Prostate gland (tissue), 2 donors: ENCODE results near the gene DRC7. TPM values are rescaled to one million over a fixed set of nuclear protein-coding genes. Genes with fewer than 3 reads are reported as not detected.

Experiments
- DNase-seq: peaks from one replicate; pipeline ENCODE4 v3.0.0-alpha.2; 2019; ENCODE audit warnings: low spot score
- H3K27ac ChIP-seq, 2 donors: fragments of 200-600 bp; sonication (generic); 2 replicates each; pipeline ENCODE4 v1.5.1; 2017 to 2019
- H3K27me3 ChIP-seq: fragments of 200-600 bp; sonication (generic); replicated peaks from 2 replicates; pipeline ENCODE4 v1.5.1; 2019; ENCODE audit not compliant: insufficient read depth
- H3K36me3 ChIP-seq, 2 donors: fragments of 200-600 bp; sonication (generic); 1 replicate in 1 of 2; 2 replicates in 1 of 2; pipeline versions ENCODE4 v1.5.1 to v1.8.1; 2017 to 2019
- H3K4me1 ChIP-seq: fragments of 200-600 bp; sonication (generic); replicated peaks from 2 replicates; pipeline ENCODE4 v1.5.1; 2019
- H3K4me3 ChIP-seq, 2 donors: fragments of 200-600 bp; sonication (generic); 2 replicates each; pipeline ENCODE4 v1.5.1; 2017 to 2019
- H3K9me3 ChIP-seq: fragments of 200-600 bp; sonication (generic); 2 replicates; pipeline ENCODE4 v1.5.1; 2017
- CTCF ChIP-seq, 4 experiments: fragments of 200-600 bp in 2 of 4; fragments of 450-650 bp in 2 of 4; sonication (generic) in 2 of 4; IDR thresholded peaks; 1 replicate in 3 of 4; 2 replicates in 1 of 4; pipeline ENCODE4 v1.5.1; 2016 to 2019; ENCODE audit warnings: antibody characterized with exemption in 4 of 4, mild to moderate bottlenecking in 2 of 4, moderate library complexity in 2 of 4
- POLR2A ChIP-seq: fragments of 450-650 bp; IDR thresholded peaks from one replicate; pipeline ENCODE4 v1.6.1; 2016; ENCODE audit warnings: antibody characterized with exemption, mild to moderate bottlenecking
- POLR2AphosphoS5 ChIP-seq: sonication (generic); formaldehyde crosslinking; IDR thresholded peaks from one replicate; pipeline ENCODE4 v1.6.1; 2017; ENCODE audit warnings: antibody characterized with exemption
- WGBS: methylation state at CpG from one replicate; pipeline ENCODE4 v1.1.5; 2018; 5-methylcytosine and 5-hydroxymethylcytosine counted together
- intact Hi-C: fragments of 100-400 bp; cut with DNase I; formaldehyde crosslinking; loops from one replicate; pipeline ENCODE4 v1.14.2; 2022
- total RNA-seq, 2 donors: library from RNA; depleted of rRNA; stranded (reverse); fragments of >200 nt; gene quantifications; one replicate each; pipeline ENCODE4 v1.1.0, GENCODE V29; 2016

The DRC7 gene
- total RNA-seq, 2 donors from 2014 or later: 5.5 TPM; not detected in 1

GRCh38 chr16:57730771-57731730 is 36.4 kb downstream of the DRC7 start:
- intact Hi-C loops: no loop called here
- 65% methylated on average over 13 of the region's 13 CpGs for WGBS
- H3K9me3 ChIP-seq: no peaks in the 10 kb centered on the region
- no peak for DNase-seq
- H3K27me3 ChIP-seq: no peaks in the 10 kb centered on the region
- H3K36me3 ChIP-seq: no peaks in the 10 kb centered on the region
- no peak overlapping the region for H3K27ac ChIP-seq
- no peaks in the 10 kb centered on the region for H3K4me1 ChIP-seq
- no peak for TF ChIP-seq POLR2AphosphoS5
- no peak for TF ChIP-seq POLR2A
- no peak for TF ChIP-seq CTCF (IDR thresholded peaks at IDR 0.05)
- H3K4me3 ChIP-seq: no peak overlapping the region

- 58% methylated on average over 2 of the region's 2 CpGs for WGBS
- intact Hi-C loops: no loop called here
- TF ChIP-seq POLR2AphosphoS5 (no peak), POLR2A (no peak), CTCF (IDR thresholded peaks at IDR 0.05) (no peak)
- Histone ChIP-seq H3K27me3 (no peaks in the 10 kb centered on the region), H3K9me3 (no peaks in the 10 kb centered on the region), H3K27ac (no peak overlapping the region), H3K36me3 (no peaks in the 10 kb centered on the region), H3K4me1 (peaks cover 2% of the 10 kb centered on the region), H3K4me3 (no peak overlapping the region)
- DNase-seq: no peak
These were observed 37.4 kb downstream of the DRC7 start for GRCh38 chr16:57732037-57732436.

- no peaks in the 10 kb centered on the region for H3K36me3 ChIP-seq
- DNase-seq: no peak
- no peak overlapping the region for H3K4me3 ChIP-seq
- H3K27me3 ChIP-seq: no peaks in the 10 kb centered on the region
- H3K9me3 ChIP-seq: no peaks in the 10 kb centered on the region
- TF ChIP-seq CTCF (IDR thresholded peaks at IDR 0.05) (no peak), POLR2AphosphoS5 (no peak), POLR2A (no peak)
- 64% methylated on average over 2 of the region's 2 CpGs for WGBS
- H3K4me1 ChIP-seq: peaks cover 3% of the 10 kb centered on the region
- intact Hi-C loops: no loop called here
- H3K27ac ChIP-seq: no peak overlapping the region
These were observed 38.1 kb downstream of the DRC7 start for GRCh38 chr16:57732714-57733113.

- DNase-seq: no peak
- Histone ChIP-seq H3K27ac (peak overlapping the region; percentile 82 to 84), H3K36me3 (no peaks in the 10 kb centered on the region), H3K4me3 (peak overlapping the region; percentile 67 to 82), H3K27me3 (no peaks in the 10 kb centered on the region), H3K9me3 (no peaks in the 10 kb centered on the region), H3K4me1 (peaks cover 3% of the 10 kb centered on the region)
- TF ChIP-seq POLR2AphosphoS5: no peak
- TF ChIP-seq CTCF (IDR thresholded peaks at IDR 0.05): no peak
- no peak for TF ChIP-seq POLR2A
- intact Hi-C loops: no loop called here
- WGBS: 57% methylated on average over 20 of the region's 20 CpGs
These were observed 39.8 kb downstream of the DRC7 start for GRCh38 chr16:57734308-57734924.
